Tibial nerve (tissue), 4 donors: ENCODE measurements around the gene TBC1D1. TPM values are rescaled to one million over a fixed set of nuclear protein-coding genes. Genes with fewer than 3 reads are reported as not detected.

Experiments used
- DNase-seq, 2 donors: peaks; one replicate each; pipeline ENCODE4 v3.0.0-alpha.2; 2019; ENCODE audit warnings: low spot score in 2 of 2
- H3K27ac ChIP-seq, 4 donors: fragments of 200-600 bp; sonication (generic) in 3 of 4; one replicate each; pipeline ENCODE4 v1.5.1; 2017 to 2019; ENCODE audit warnings: mild to moderate bottlenecking in 1 of 4
- H3K27me3 ChIP-seq, 2 donors: fragments of 200-600 bp; sonication (generic) in 1 of 2; one replicate each; pipeline versions ENCODE4 v1.5.1 to v1.6.0; 2017 to 2019
- H3K36me3 ChIP-seq, 3 donors: fragments of 200-600 bp; sonication (generic); one replicate each; pipeline ENCODE4 v1.5.1; 2018 to 2019
- H3K4me1 ChIP-seq, 4 donors: fragments of 200-600 bp; sonication (generic) in 3 of 4; one replicate each; pipeline ENCODE4 v1.5.1; 2017 to 2019
- H3K4me3 ChIP-seq, 4 donors: fragments of 200-600 bp; sonication (generic) in 3 of 4; one replicate each; pipeline ENCODE4 v1.5.1; 2017 to 2019; ENCODE audit warnings: mild to moderate bottlenecking in 1 of 4, moderate library complexity in 1 of 4
- H3K9me3 ChIP-seq, 4 donors: fragments of 200-600 bp; sonication (generic) in 3 of 4; one replicate each; pipeline ENCODE4 v1.5.1; 2017 to 2019
- CTCF ChIP-seq, 5 experiments: fragments of 200-600 bp in 3 of 5; fragments of 450-650 bp in 2 of 5; sonication (generic) in 3 of 5; IDR thresholded peaks; one replicate each; pipeline ENCODE4 v1.5.1; 2016 to 2019; ENCODE audit warnings: antibody characterized with exemption in 5 of 5, mild to moderate bottlenecking in 3 of 5, moderate library complexity in 2 of 5
- EP300 ChIP-seq, 2 donors: sonication (generic); formaldehyde crosslinking; IDR thresholded peaks; one replicate each; pipeline ENCODE4 v1.6.1; 2017; ENCODE audit warnings: antibody characterized with exemption in 2 of 2, mild to moderate bottlenecking in 1 of 2
- POLR2A ChIP-seq, 2 donors: fragments of 450-650 bp; IDR thresholded peaks; one replicate each; pipeline ENCODE4 v1.6.1; 2017; ENCODE audit warnings: antibody characterized with exemption in 2 of 2, mild to moderate bottlenecking in 2 of 2, moderate library complexity in 2 of 2
- WGBS, 2 donors: methylation state at CpG; one replicate each; pipeline ENCODE4 v1.1.5; 2018; 5-methylcytosine and 5-hydroxymethylcytosine counted together
- total RNA-seq, 4 donors: library from RNA; depleted of rRNA; stranded (reverse); fragments of >200 nt; gene quantifications; one replicate each; pipeline ENCODE4 v1.1.0, GENCODE V29; 2016

The TBC1D1 gene
- total RNA-seq, 4 donors from 2014 or later, result 41.6 to 97.8 (median 62.5) TPM

- no peak overlapping the region for H3K27ac ChIP-seq
- no peaks in the 10 kb centered on the region for H3K36me3 ChIP-seq
- DNase-seq, result no peak
- 94 to 95% methylated on average over 2 of the region's 2 CpGs for WGBS, 2 donors
- no peak overlapping the region for H3K4me3 ChIP-seq
- peaks cover 0 to 4% (median 0%) of the 10 kb centered on the region in 4 donors for H3K4me1 ChIP-seq
- TF ChIP-seq POLR2A (IDR thresholded peaks at IDR 0.05), result no peak
- TF ChIP-seq CTCF (IDR thresholded peaks at IDR 0.05), result no peak
- TF ChIP-seq EP300 (IDR thresholded peaks at IDR 0.05), result no peak
- H3K9me3 ChIP-seq, result no peaks in the 10 kb centered on the region
- no peaks in the 10 kb centered on the region for H3K27me3 ChIP-seq
These were observed 14.7 kb upstream of the TBC1D1 start for GRCh38 chr4:37876156-37876555.

GRCh38 chr4:37879365-37879764 is 11.5 kb upstream of the TBC1D1 start:
- no peak overlapping the region for H3K27ac ChIP-seq
- H3K36me3 ChIP-seq, result no peaks in the 10 kb centered on the region
- no peaks in the 10 kb centered on the region for H3K9me3 ChIP-seq
- WGBS, 2 donors, result 94% methylated on average over 8 of the region's 8 CpGs
- no peak for DNase-seq
- H3K27me3 ChIP-seq, result no peaks in the 10 kb centered on the region
- no peak overlapping the region for H3K4me3 ChIP-seq
- no peak for TF ChIP-seq POLR2A (IDR thresholded peaks at IDR 0.05)
- no peak for TF ChIP-seq EP300 (IDR thresholded peaks at IDR 0.05)
- TF ChIP-seq CTCF (IDR thresholded peaks at IDR 0.05), result no peak
- peaks cover 0 to 3% (median 0%) of the 10 kb centered on the region in 4 donors for H3K4me1 ChIP-seq

GRCh38 chr4:37881811-37882210 is 9.1 kb upstream of the TBC1D1 start:
- WGBS, 2 donors, result 67 to 76% methylated on average over 5 of the region's 5 CpGs
- Histone ChIP-seq H3K4me3 (no peak overlapping the region), H3K4me1 (peaks cover 0 to 3% (median 0%) of the 10 kb centered on the region in 4 donors), H3K36me3 (no peaks in the 10 kb centered on the region), H3K27ac (no peak overlapping the region), H3K9me3 (no peaks in the 10 kb centered on the region), H3K27me3 (no peaks in the 10 kb centered on the region)
- DNase-seq, result no peak
- no peak for TF ChIP-seq POLR2A (IDR thresholded peaks at IDR 0.05)
- no peak for TF ChIP-seq EP300 (IDR thresholded peaks at IDR 0.05)
- no peak for TF ChIP-seq CTCF (IDR thresholded peaks at IDR 0.05)

GRCh38 chr4:37882665-37883296 is 8.1 kb upstream of the TBC1D1 start:
- 37% methylated on average over 4 of the region's 4 CpGs for WGBS, 2 donors
- H3K9me3 ChIP-seq, result no peaks in the 10 kb centered on the region
- no peaks in the 10 kb centered on the region for H3K27me3 ChIP-seq
- H3K4me1 ChIP-seq, result peaks cover 0 to 3% (median 0%) of the 10 kb centered on the region in 4 donors
- H3K4me3 ChIP-seq, result no peak overlapping the region
- TF ChIP-seq CTCF (IDR thresholded peaks at IDR 0.05) (no peak), EP300 (IDR thresholded peaks at IDR 0.05) (no peak), POLR2A (IDR thresholded peaks at IDR 0.05) (no peak)
- H3K36me3 ChIP-seq, result no peaks in the 10 kb centered on the region
- no peak overlapping the region for H3K27ac ChIP-seq
- DNase-seq, result no peak

DNA sequence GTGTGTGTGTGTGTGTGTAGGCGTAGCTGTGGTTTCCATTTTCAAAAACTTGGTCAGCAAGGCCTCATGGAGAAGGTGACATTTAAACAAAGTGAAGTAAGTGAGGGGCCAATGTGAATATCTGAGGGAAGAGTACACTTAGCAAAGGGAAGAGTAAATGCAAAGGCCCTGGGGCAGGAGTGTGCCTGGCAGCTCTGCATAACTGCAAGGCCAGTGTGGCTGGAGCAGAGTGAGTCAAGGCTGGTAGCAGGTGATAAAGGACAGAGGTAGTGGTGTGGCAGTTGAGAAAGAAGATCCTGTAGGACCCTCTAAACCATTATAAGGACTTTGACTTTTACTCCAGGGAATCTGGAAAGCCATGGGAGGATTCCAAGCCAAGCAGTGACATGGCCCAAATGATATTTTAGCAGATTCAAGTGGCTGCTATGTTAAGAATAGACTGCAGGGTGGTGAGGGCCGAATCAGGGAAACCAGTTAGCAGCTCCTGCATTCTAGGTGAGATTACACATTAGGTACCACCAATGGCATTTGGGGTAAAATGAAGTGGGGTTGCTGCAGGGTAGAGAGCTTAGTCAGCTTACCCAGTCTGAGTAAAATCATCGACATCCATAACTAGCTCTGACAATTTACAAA is 5.9 kb upstream of the TBC1D1 start:
- Histone ChIP-seq H3K4me3 (no peak overlapping the region), H3K36me3 (no peaks in the 10 kb centered on the region), H3K27ac (no peak overlapping the region), H3K4me1 (peaks cover 0 to 4% (median 1%) of the 10 kb centered on the region in 4 donors), H3K9me3 (no peaks in the 10 kb centered on the region), H3K27me3 (no peaks in the 10 kb centered on the region)
- TF ChIP-seq POLR2A (IDR thresholded peaks at IDR 0.05), result no peak
- no peak for TF ChIP-seq EP300 (IDR thresholded peaks at IDR 0.05)
- no peak for TF ChIP-seq CTCF (IDR thresholded peaks at IDR 0.05)
- 86 to 90% methylated on average over 3 of the region's 3 CpGs for WGBS, 2 donors
- no peak for DNase-seq
